Measurements from ENCODE around the gene MKNK2. TPM values are rescaled to one million over a fixed set of nuclear protein-coding genes. Genes with fewer than 3 reads are reported as not detected.

Gene MKNK2
- total and polyA plus RNA-seq, 2 of the 13 experiments (the other 11 are each of a cell fraction or from before 2014, with no cell fraction given) = 44.9 to 112 TPM

DNA sequence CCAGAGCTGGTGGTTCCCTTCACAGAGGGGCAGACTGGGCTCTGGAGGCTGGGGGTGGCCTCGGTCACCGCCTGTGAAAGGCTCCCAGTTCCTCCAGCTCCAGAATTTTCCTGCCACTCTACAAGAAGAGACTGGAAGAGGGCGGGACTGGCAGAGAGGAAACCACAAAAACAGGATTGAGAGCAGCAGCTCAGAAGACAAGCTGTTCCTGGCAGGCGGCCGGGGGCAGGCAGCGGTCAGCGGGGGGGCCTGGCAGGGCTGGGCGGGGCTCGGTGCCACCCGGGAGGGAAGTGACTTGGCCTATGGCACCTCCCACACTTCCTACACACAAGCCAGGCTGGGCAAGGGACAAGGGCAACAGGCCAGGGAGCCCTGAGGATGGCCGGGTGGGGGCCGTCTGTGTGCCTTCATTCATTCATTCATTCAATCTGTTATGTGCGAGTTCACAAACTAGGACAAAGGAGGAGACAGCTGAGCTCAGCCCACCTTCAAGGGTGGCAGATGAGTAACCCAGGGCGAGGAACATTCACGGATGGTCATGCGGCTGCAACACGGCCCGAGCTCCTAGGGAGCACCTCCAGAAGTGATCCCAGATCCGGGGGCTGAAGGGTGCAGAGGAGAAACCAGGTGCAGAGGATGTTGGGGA is 18.6 kb downstream of the MKNK2 start (continued):
- TF ChIP-seq, protein P1, sequence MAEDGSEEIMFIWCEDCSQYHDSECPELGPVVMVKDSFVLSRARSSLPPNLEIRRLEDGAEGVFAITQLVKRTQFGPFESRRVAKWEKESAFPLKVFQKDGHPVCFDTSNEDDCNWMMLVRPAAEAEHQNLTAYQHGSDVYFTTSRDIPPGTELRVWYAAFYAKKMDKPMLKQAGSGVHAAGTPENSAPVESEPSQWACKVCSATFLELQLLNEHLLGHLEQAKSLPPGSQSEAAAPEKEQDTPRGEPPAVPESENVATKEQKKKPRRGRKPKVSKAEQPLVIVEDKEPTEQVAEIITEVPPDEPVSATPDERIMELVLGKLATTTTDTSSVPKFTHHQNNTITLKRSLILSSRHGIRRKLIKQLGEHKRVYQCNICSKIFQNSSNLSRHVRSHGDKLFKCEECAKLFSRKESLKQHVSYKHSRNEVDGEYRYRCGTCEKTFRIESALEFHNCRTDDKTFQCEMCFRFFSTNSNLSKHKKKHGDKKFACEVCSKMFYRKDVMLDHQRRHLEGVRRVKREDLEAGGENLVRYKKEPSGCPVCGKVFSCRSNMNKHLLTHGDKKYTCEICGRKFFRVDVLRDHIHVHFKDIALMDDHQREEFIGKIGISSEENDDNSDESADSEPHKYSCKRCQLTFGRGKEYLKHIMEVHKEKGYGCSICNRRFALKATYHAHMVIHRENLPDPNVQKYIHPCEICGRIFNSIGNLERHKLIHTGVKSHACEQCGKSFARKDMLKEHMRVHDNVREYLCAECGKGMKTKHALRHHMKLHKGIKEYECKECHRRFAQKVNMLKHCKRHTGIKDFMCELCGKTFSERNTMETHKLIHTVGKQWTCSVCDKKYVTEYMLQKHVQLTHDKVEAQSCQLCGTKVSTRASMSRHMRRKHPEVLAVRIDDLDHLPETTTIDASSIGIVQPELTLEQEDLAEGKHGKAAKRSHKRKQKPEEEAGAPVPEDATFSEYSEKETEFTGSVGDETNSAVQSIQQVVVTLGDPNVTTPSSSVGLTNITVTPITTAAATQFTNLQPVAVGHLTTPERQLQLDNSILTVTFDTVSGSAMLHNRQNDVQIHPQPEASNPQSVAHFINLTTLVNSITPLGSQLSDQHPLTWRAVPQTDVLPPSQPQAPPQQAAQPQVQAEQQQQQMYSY (CRISPR knock-in tag; IDR thresholded peaks at IDR 0.05) = 0 out of 2 replicates have a peak, but pooled peaks have one; percentile 17
- TF ChIP-seq HOXA3 (CRISPR knock-in tag; IDR thresholded peaks at IDR 0.05) (no peak), ZNF367 (CRISPR knock-in tag; IDR thresholded peaks at IDR 0.05; ENCODE audit: borderline replicate concordance) (no peak), TOE1 (CRISPR knock-in tag; IDR thresholded peaks at IDR 0.05) (no peak), HNRNPL (IDR thresholded peaks at IDR 0.05; ENCODE audit: low read depth, low read length) (peak; percentile 85)
- TF ChIP-seq, protein P2, sequence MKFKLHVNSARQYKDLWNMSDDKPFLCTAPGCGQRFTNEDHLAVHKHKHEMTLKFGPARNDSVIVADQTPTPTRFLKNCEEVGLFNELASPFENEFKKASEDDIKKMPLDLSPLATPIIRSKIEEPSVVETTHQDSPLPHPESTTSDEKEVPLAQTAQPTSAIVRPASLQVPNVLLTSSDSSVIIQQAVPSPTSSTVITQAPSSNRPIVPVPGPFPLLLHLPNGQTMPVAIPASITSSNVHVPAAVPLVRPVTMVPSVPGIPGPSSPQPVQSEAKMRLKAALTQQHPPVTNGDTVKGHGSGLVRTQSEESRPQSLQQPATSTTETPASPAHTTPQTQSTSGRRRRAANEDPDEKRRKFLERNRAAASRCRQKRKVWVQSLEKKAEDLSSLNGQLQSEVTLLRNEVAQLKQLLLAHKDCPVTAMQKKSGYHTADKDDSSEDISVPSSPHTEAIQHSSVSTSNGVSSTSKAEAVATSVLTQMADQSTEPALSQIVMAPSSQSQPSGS (CRISPR knock-in tag; IDR thresholded peaks at IDR 0.05) = no peak
- TF ChIP-seq, protein P3, sequence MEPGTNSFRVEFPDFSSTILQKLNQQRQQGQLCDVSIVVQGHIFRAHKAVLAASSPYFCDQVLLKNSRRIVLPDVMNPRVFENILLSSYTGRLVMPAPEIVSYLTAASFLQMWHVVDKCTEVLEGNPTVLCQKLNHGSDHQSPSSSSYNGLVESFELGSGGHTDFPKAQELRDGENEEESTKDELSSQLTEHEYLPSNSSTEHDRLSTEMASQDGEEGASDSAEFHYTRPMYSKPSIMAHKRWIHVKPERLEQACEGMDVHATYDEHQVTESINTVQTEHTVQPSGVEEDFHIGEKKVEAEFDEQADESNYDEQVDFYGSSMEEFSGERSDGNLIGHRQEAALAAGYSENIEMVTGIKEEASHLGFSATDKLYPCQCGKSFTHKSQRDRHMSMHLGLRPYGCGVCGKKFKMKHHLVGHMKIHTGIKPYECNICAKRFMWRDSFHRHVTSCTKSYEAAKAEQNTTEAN (CRISPR knock-in tag; conservative IDR thresholded peaks at IDR 0.05) = no peak

Measured in HepG2 (cell line).